SK-N-SH (cell line): ENCODE results near the gene SWAP70. TPM values are rescaled to one million over a fixed set of nuclear protein-coding genes. Genes with fewer than 3 reads are reported as not detected.

ENCODE experiments used
- CTCF ChIA-PET: fragments of 300-600, 350-600 bp; formaldehyde crosslinking; extraction: SDS; loops from one replicate; lab custom pipeline; 2021; lab: Yijun Ruan, JAX
- POLR2A ChIA-PET: fragments of 350-600 bp; sonication (Branson Sonifier 250); formaldehyde crosslinking; extraction: SDS; loops from one replicate; lab custom pipeline; 2020; ENCODE audit warnings: antibody characterized with exemption, inconsistent platforms; lab: Yijun Ruan, JAX
- DNase-seq: peaks from one replicate; pipeline ENCODE4 v3.0.0; 2012
- H2AFZ ChIP-seq: fragments of 200-600 bp; sonication (generic); 2 replicates; pipeline ENCODE4 v1.8.1; 2016; ENCODE audit warnings: antibody characterized with exemption, mild to moderate bottlenecking, low read depth
- H3F3A ChIP-seq: fragments of 200-600 bp; sonication (generic); replicated peaks from 2 replicates; pipeline ENCODE3; 2016; ENCODE audit warnings: antibody characterized with exemption, mild to moderate bottlenecking; ENCODE audit not compliant: insufficient read depth
- H3K27ac ChIP-seq, 2 experiments: fragments of 200-500 bp in 1 of 2; fragments of 200-600 bp in 1 of 2; sonication (Bioruptor generic) in 1 of 2; sonication (generic), shearing (Covaris generic) in 1 of 2; 2 replicates each; pipeline versions ENCODE4 v1.5.1 to v1.6.1; 2014 to 2016; ENCODE audit warnings: low read depth in 2 of 2, inconsistent platforms in 1 of 2, low read length in 1 of 2, mild to moderate bottlenecking in 1 of 2, mixed read lengths in 1 of 2
- H3K27me3 ChIP-seq: fragments of 200-600 bp; sonication (generic), shearing (Covaris generic); 2 replicates; pipeline ENCODE4 v1.6.1; 2016; ENCODE audit warnings: mixed run types; ENCODE audit not compliant: insufficient read depth
- H3K36me3 ChIP-seq, 2 experiments: fragments of 200-500 bp in 1 of 2; fragments of 200-600 bp in 1 of 2; sonication (Bioruptor generic) in 1 of 2; sonication (generic) in 1 of 2; replicated peaks in 1 of 2; 2 replicates each; pipeline versions ENCODE3 to v1.5.1; 2014 to 2016; ENCODE audit warnings: low read length in 1 of 2, mild to moderate bottlenecking in 1 of 2; ENCODE audit not compliant: insufficient read depth in 2 of 2, control insufficient read depth in 1 of 2
- H3K4me1 ChIP-seq, 2 experiments: fragments of 200-500 bp in 1 of 2; fragments of 200-600 bp in 1 of 2; sonication (Bioruptor generic) in 1 of 2; sonication (generic), shearing (Covaris generic) in 1 of 2; 2 replicates each; pipeline versions ENCODE4 v1.5.1 to v1.6.1; 2014 to 2016; ENCODE audit warnings: low read depth in 1 of 2, low read length in 1 of 2, mixed run types in 1 of 2; ENCODE audit not compliant: insufficient read depth in 2 of 2, control insufficient read depth in 1 of 2
- H3K4me2 ChIP-seq: fragments of 200-600 bp; sonication (generic), shearing (Covaris generic); 2 replicates; pipeline ENCODE4 v1.6.1; 2017; ENCODE audit warnings: mixed run types
- H3K4me3 ChIP-seq, 2 experiments: fragments of 200-500 bp in 1 of 2; fragments of 200-600 bp in 1 of 2; sonication (Bioruptor generic) in 1 of 2; sonication (generic), shearing (Covaris generic) in 1 of 2; 2 replicates each; pipeline versions ENCODE4 v1.5.1 to v1.8.1; 2014 to 2016; ENCODE audit warnings: low read depth in 2 of 2, inconsistent platforms in 1 of 2, low read length in 1 of 2, mild to moderate bottlenecking in 1 of 2, mixed read lengths in 1 of 2, moderate library complexity in 1 of 2
- H3K79me2 ChIP-seq: fragments of 200-600 bp; sonication (generic); 2 replicates; pipeline ENCODE4 v1.8.1; 2017; ENCODE audit warnings: mild to moderate bottlenecking; ENCODE audit not compliant: insufficient read depth
- H3K9ac ChIP-seq: fragments of 200-600 bp; sonication (generic); 2 replicates; pipeline ENCODE4 v1.6.1; 2017; ENCODE audit warnings: mixed run types
- H3K9me2 ChIP-seq: fragments of 200-600 bp; sonication (generic); 2 replicates; pipeline ENCODE4 v1.6.1; 2017; ENCODE audit warnings: mixed run types
- H3K9me3 ChIP-seq: fragments of 200-600 bp; sonication (generic); 2 replicates; pipeline ENCODE4 v1.6.1; 2017; ENCODE audit warnings: mixed run types, mild to moderate bottlenecking, moderate library complexity
- H4K20me1 ChIP-seq: fragments of 200-600 bp; sonication (generic); 2 replicates; pipeline ENCODE4 v1.6.1; 2017; ENCODE audit warnings: mild to moderate bottlenecking, mixed run types; ENCODE audit not compliant: insufficient read depth
- ELF1 ChIP-seq: IDR thresholded peaks from 2 replicates; pipeline ENCODE4 v1.4.0; 2012
- EP300 ChIP-seq, 2 experiments: IDR thresholded peaks; 2 replicates each; pipeline versions ENCODE4 v1.4.0 to v1.6.1; 2012; ENCODE audit warnings: borderline replicate concordance in 1 of 2, low read depth in 1 of 2, low read length in 1 of 2
- EZH2phosphoT487 ChIP-seq: fragments of 200-600 bp; sonication (generic); IDR thresholded peaks from 2 replicates; pipeline ENCODE4 v1.6.1; 2017; ENCODE audit warnings: low read depth, mixed run types, mild to moderate bottlenecking, antibody characterized with exemption, moderate library complexity, borderline replicate concordance
- FOXJ3 ChIP-seq: sonication (generic); formaldehyde crosslinking; IDR thresholded peaks from 2 replicates; pipeline ENCODE4 v1.5.1; 2020; ENCODE audit warnings: mild to moderate bottlenecking, missing genetic modification reagents
- GABPA ChIP-seq: IDR thresholded peaks from 2 replicates; pipeline ENCODE4 v1.4.0; 2012; ENCODE audit warnings: low read depth, mild to moderate bottlenecking
- GATA2 ChIP-seq: sonication (generic); formaldehyde crosslinking; IDR thresholded peaks from 2 replicates; pipeline ENCODE4 v1.5.0; 2020; ENCODE audit warnings: mild to moderate bottlenecking, missing genetic modification reagents
- NFIC ChIP-seq: IDR thresholded peaks from 2 replicates; pipeline ENCODE4 v1.4.0; 2012; ENCODE audit warnings: borderline replicate concordance
- RAD21 ChIP-seq: IDR thresholded peaks from 2 replicates; pipeline ENCODE4 v1.6.1; 2012; ENCODE audit warnings: mild to moderate bottlenecking, low read length
- TAF1 ChIP-seq: IDR thresholded peaks from 2 replicates; pipeline ENCODE4 v1.6.1; 2012; ENCODE audit warnings: low read depth, mild to moderate bottlenecking, low read length, moderate library complexity, borderline replicate concordance
- YY1 ChIP-seq: IDR thresholded peaks from 2 replicates; pipeline ENCODE4 v1.4.0; 2012; ENCODE audit warnings: low read depth, mild to moderate bottlenecking
- WGBS: methylation state at CpG from one replicate; pipeline ENCODE4 v1.1.6; 2017; ENCODE audit warnings: low lambda C conversion rate; 5-methylcytosine and 5-hydroxymethylcytosine counted together
- polyA plus RNA-seq, 3 experiments: library from polyadenylated mRNA; depleted of rRNA; stranded (reverse); fragments of >200 nt; gene quantifications; 2 replicates each; pipeline ENCODE4 v1.2.3, GENCODE V29; 2012
- TF ChIP-seq, protein P1 (sequence below): fragments of 150-350 bp; IDR thresholded peaks from 2 replicates; pipeline ENCODE4 v1.6.1; 2017; ENCODE audit warnings: antibody characterized with exemption, low read length, low read depth, borderline replicate concordance
- TF ChIP-seq, protein P2 (sequence below): fragments of 150-350 bp; IDR thresholded peaks from 2 replicates; pipeline ENCODE4 v1.6.1; 2016; ENCODE audit warnings: mild to moderate bottlenecking, low read depth, low read length
- TF ChIP-seq, protein P3 (sequence below): IDR thresholded peaks from 2 replicates; pipeline ENCODE4 v1.4.0; 2012; ENCODE audit warnings: low read depth
- TF ChIP-seq, protein P4 (sequence below): IDR thresholded peaks from 2 replicates; pipeline ENCODE4 v1.6.1; 2012; ENCODE audit warnings: mild to moderate bottlenecking, low read depth, low read length, moderate library complexity
- TF ChIP-seq, protein P5 (sequence below): IDR thresholded peaks from 2 replicates; pipeline ENCODE4 v1.4.0; 2012; ENCODE audit warnings: low read depth, borderline replicate concordance

The SWAP70 gene
- polyA plus RNA-seq, 1 of the 3 experiments (the other 2 are of a cell fraction) = 10.6 TPM

DNA sequence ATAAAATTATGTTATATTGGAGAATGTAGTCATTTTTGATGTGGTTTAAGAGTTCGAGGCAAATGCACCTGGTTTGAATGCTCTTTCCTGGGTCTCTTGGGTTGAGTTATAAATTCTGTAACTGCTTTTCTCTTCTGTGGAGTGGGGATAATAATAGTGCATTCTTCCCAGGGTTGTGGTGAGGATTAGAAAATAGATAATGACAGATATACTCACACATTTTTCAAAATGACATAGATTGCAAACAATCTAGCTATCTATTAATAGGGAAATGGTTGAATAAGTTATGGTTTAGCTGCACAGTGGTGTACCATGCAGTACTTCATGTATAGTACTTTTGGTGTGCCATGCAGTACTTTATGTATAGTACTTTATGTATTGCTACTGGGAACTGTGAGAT is 67.4 kb downstream of the SWAP70 start:
- peaks cover 12% of the 10 kb centered on the region for H3F3A ChIP-seq
- no peak overlapping the region for H3K27ac ChIP-seq
- H3K4me3 ChIP-seq = no peak overlapping the region
- ChIA-PET CTCF (no interaction called here), POLR2A (no interaction called here)
- H3K36me3 ChIP-seq = peaks cover 32 to 74% of the 10 kb centered on the region in 2 experiments
- H3K9me2 ChIP-seq = no peaks in the 10 kb centered on the region
- WGBS = 90% methylated on average over 1 of the region's 1 CpG
- TF ChIP-seq TAF1 = no peak
- H4K20me1 ChIP-seq = no peaks in the 10 kb centered on the region
- no peaks in the 10 kb centered on the region for H3K27me3 ChIP-seq
- H3K4me2 ChIP-seq = no peak overlapping the region
- H3K79me2 ChIP-seq = no peaks in the 10 kb centered on the region; the same call in 1 of the 2 replicates
- peaks cover 0 to 10% of the 10 kb centered on the region in 2 experiments; a peak in 1 of 4 replicates for H3K4me1 ChIP-seq
- no peak for DNase-seq
- no peak overlapping the region for H3K9ac ChIP-seq
- H2AFZ ChIP-seq = no peak overlapping the region
- no peaks in the 10 kb centered on the region for H3K9me3 ChIP-seq

DNA sequence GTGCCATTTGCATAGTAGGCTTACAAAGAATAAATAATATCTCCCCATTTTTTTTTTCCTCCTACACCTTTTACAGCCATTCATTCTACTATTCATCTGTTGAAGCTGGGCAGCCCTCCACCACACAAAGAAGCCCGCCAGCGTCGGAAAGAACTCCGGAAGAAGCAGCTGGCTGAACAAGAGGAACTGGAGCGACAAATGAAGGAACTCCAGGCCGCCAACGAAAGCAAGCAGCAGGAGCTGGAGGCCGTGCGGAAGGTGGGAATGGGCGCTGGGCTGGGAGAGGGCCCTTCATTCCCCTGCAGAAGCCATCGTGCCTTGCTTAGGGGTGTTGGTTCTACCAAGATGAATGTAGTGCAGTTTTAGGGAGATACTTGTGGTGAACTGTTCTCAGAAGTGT is 68.6 kb downstream of the SWAP70 start:
- Histone ChIP-seq H3K4me3 (no peak overlapping the region), H2AFZ (no peak overlapping the region), H4K20me1 (no peaks in the 10 kb centered on the region), H3K9me2 (no peaks in the 10 kb centered on the region), H3K9me3 (no peaks in the 10 kb centered on the region), H3K9ac (no peak overlapping the region), H3K27me3 (no peaks in the 10 kb centered on the region), H3K27ac (no peak overlapping the region), H3F3A (no peaks in the 10 kb centered on the region), H3K36me3 (peaks cover 32 to 78% of the 10 kb centered on the region in 2 experiments), H3K4me1 (no peaks in the 10 kb centered on the region), H3K4me2 (no peak overlapping the region), H3K79me2 (no peaks in the 10 kb centered on the region; the same call in 1 of the 2 replicates)
- POLR2A ChIA-PET = no interaction called here
- DNase-seq = no peak
- CTCF ChIA-PET = interaction anchor here (0.6 to 1.4 kb wide), 2 partner anchors 16 to 225 kb away, joined by 3 read pairs; no protein-coding TSS in a partner anchor
- WGBS = 94% methylated on average over 11 of the region's 11 CpGs
- TF ChIP-seq EZH2phosphoT487 (no peak), NFIC (no peak)
- TF ChIP-seq, protein P1, sequence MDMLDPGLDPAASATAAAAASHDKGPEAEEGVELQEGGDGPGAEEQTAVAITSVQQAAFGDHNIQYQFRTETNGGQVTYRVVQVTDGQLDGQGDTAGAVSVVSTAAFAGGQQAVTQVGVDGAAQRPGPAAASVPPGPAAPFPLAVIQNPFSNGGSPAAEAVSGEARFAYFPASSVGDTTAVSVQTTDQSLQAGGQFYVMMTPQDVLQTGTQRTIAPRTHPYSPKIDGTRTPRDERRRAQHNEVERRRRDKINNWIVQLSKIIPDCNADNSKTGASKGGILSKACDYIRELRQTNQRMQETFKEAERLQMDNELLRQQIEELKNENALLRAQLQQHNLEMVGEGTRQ = no peak
- TF ChIP-seq, protein P2, sequence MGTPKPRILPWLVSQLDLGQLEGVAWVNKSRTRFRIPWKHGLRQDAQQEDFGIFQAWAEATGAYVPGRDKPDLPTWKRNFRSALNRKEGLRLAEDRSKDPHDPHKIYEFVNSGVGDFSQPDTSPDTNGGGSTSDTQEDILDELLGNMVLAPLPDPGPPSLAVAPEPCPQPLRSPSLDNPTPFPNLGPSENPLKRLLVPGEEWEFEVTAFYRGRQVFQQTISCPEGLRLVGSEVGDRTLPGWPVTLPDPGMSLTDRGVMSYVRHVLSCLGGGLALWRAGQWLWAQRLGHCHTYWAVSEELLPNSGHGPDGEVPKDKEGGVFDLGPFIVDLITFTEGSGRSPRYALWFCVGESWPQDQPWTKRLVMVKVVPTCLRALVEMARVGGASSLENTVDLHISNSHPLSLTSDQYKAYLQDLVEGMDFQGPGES = no peak
- TF ChIP-seq, protein P3, sequence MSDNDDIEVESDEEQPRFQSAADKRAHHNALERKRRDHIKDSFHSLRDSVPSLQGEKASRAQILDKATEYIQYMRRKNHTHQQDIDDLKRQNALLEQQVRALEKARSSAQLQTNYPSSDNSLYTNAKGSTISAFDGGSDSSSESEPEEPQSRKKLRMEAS = no peak

DNA sequence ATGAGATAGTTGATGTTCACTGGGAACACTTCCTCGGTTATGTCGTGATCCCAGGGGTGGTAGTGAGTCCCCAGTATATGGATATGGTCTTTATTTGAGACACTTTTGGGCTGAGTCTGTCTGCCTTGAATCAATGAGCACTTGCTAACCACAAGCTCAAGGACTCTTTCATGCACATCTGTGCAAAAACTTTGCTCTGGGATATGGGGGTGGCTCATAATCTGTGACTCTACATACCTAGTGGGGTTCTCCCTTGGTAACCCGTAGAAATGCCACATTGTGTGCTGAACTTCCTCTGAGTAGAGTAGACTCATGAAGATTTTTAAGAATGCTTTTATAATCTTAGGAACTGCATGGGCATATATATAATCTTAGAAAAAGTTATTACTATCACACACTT is 69.3 kb downstream of the SWAP70 start:
- Histone ChIP-seq H3K9me2 (no peaks in the 10 kb centered on the region), H3K9ac (no peak overlapping the region), H3K36me3 (peaks cover 28 to 73% of the 10 kb centered on the region in 2 experiments), H3K4me3 (no peak overlapping the region), H3K27ac (no peak overlapping the region), H3K9me3 (no peaks in the 10 kb centered on the region), H3K27me3 (no peaks in the 10 kb centered on the region), H3K4me2 (no peak overlapping the region), H3K79me2 (no peaks in the 10 kb centered on the region; the same call in 1 of the 2 replicates), H3F3A (no peaks in the 10 kb centered on the region), H4K20me1 (no peaks in the 10 kb centered on the region), H2AFZ (no peak overlapping the region), H3K4me1 (no peaks in the 10 kb centered on the region)
- ChIA-PET POLR2A (no interaction called here), CTCF (interaction anchor here (1.3 to 1.4 kb wide), 3 partner anchors 15 to 240 kb away, joined by 3 to 5 read pairs (median 5); no protein-coding TSS in a partner anchor)
- 96% methylated on average over 3 of the region's 3 CpGs for WGBS
- no peak for DNase-seq
- TF ChIP-seq EP300 (IDR thresholded peaks at IDR 0.05; ENCODE audit: borderline replicate concordance in 1 of 2, low read depth in 1 of 2, low read length in 1 of 2) = no peak
- no peak for TF ChIP-seq FOXJ3
- TF ChIP-seq, protein P4, sequence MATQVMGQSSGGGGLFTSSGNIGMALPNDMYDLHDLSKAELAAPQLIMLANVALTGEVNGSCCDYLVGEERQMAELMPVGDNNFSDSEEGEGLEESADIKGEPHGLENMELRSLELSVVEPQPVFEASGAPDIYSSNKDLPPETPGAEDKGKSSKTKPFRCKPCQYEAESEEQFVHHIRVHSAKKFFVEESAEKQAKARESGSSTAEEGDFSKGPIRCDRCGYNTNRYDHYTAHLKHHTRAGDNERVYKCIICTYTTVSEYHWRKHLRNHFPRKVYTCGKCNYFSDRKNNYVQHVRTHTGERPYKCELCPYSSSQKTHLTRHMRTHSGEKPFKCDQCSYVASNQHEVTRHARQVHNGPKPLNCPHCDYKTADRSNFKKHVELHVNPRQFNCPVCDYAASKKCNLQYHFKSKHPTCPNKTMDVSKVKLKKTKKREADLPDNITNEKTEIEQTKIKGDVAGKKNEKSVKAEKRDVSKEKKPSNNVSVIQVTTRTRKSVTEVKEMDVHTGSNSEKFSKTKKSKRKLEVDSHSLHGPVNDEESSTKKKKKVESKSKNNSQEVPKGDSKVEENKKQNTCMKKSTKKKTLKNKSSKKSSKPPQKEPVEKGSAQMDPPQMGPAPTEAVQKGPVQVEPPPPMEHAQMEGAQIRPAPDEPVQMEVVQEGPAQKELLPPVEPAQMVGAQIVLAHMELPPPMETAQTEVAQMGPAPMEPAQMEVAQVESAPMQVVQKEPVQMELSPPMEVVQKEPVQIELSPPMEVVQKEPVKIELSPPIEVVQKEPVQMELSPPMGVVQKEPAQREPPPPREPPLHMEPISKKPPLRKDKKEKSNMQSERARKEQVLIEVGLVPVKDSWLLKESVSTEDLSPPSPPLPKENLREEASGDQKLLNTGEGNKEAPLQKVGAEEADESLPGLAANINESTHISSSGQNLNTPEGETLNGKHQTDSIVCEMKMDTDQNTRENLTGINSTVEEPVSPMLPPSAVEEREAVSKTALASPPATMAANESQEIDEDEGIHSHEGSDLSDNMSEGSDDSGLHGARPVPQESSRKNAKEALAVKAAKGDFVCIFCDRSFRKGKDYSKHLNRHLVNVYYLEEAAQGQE = no peak
- no peak for TF ChIP-seq YY1
- TF ChIP-seq RAD21 = no peak
- no peak for TF ChIP-seq GABPA
- TF ChIP-seq, protein P5, sequence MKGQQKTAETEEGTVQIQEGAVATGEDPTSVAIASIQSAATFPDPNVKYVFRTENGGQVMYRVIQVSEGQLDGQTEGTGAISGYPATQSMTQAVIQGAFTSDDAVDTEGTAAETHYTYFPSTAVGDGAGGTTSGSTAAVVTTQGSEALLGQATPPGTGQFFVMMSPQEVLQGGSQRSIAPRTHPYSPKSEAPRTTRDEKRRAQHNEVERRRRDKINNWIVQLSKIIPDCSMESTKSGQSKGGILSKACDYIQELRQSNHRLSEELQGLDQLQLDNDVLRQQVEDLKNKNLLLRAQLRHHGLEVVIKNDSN = no peak
- TF ChIP-seq NFIC = no peak
- TF ChIP-seq ELF1 = no peak
- TF ChIP-seq GATA2 = no peak
